ENCODE data around the gene GPR87.

The GPR87 gene

DNA sequence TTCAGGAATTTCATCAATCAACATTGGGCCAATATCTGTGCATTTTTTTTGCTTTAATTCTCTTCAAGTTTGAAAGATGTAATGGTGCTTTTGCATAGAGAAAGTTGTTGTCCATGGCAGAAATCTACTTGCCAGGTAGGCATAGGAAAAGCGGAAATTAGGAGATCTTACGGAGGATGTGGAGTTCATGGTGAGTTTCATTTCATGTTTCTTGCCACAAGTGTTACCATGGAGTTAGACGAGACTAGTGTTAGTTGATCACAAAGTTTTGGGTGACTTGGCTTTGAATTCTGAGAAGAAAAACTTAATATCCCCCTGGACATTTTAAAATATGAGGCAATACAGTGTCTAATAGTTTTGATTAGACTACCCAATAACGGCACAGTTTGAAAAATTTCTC is 13.8 kb upstream of the GPR87 start:
- Histone ChIP-seq H3K4me2 (no peak overlapping the region), H3K4me3 (IDR thresholded peaks at IDR 0.05; ENCODE audit: insufficient read depth, low read depth, low read length) (no peak overlapping the region), H3K9ac (no peak overlapping the region), H3K27me3 (ENCODE audit: insufficient read depth, low read depth) (no peaks in the 10 kb centered on the region), H2AFZ (ENCODE audit: low read depth) (no peak overlapping the region), H3K27ac (no peak overlapping the region), H4K20me1 (ENCODE audit: insufficient read depth) (no peaks in the 10 kb centered on the region), H3K4me1 (ENCODE audit: low read depth, poor library complexity, severe bottlenecking) (no peaks in the 10 kb centered on the region), H3K36me3 (ENCODE audit: insufficient read depth) (no peaks in the 10 kb centered on the region), H3K79me2 (ENCODE audit: insufficient read depth, low read depth) (no peaks in the 10 kb centered on the region)
- TF ChIP-seq CTCF (conservative IDR thresholded peaks at IDR 0.05; ENCODE audit: low read depth, low read length) = no peak

DNA sequence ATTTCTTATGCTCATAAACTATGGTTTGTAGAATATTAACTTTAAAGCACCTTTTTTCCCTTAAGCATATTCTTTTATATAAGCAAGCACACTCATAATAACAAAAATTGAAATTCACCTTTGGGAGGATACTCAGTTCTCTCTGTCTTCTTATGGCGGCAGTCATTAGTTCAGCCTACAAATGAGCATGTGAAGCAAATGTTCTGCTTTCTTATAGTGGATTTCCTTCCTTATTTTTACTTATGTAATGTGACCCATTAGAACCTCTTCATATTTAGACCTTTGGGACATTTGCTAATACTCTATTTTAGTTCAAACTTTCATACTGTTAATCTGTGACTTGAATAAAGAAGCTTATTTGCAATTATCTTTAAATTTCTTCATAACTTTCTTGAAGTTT is 12.7 kb upstream of the GPR87 start, which contains the start of gene P2RY13:
TSS of gene P2RY13 (minus strand) at position 187 of the 400 bp plus-strand sequence. CDS start at position 166, 21 bp downstream.
- H3K4me2 ChIP-seq = no peak within 1 kb of the TSS
- no peaks in the 10 kb centered on the region for H3K27me3 ChIP-seq (ENCODE audit: insufficient read depth, low read depth)
- H2AFZ ChIP-seq (ENCODE audit: low read depth) = no peak within 1 kb of the TSS
- H3K4me3 ChIP-seq (IDR thresholded peaks at IDR 0.05; ENCODE audit: insufficient read depth, low read depth, low read length) = no peak within 1 kb of the TSS
- no peak for TF ChIP-seq CTCF (conservative IDR thresholded peaks at IDR 0.05; ENCODE audit: low read depth, low read length)
- no peak within 1 kb of the TSS for H3K9ac ChIP-seq
- no peaks in the 10 kb centered on the region for H3K79me2 ChIP-seq (ENCODE audit: insufficient read depth, low read depth)
- H3K36me3 ChIP-seq (ENCODE audit: insufficient read depth) = no peaks in the 10 kb centered on the region
- H4K20me1 ChIP-seq (ENCODE audit: insufficient read depth) = no peaks in the 10 kb centered on the region
- no peak within 1 kb of the TSS for H3K27ac ChIP-seq
- H3K4me1 ChIP-seq (ENCODE audit: low read depth, poor library complexity, severe bottlenecking) = no peaks in the 10 kb centered on the region

DNA sequence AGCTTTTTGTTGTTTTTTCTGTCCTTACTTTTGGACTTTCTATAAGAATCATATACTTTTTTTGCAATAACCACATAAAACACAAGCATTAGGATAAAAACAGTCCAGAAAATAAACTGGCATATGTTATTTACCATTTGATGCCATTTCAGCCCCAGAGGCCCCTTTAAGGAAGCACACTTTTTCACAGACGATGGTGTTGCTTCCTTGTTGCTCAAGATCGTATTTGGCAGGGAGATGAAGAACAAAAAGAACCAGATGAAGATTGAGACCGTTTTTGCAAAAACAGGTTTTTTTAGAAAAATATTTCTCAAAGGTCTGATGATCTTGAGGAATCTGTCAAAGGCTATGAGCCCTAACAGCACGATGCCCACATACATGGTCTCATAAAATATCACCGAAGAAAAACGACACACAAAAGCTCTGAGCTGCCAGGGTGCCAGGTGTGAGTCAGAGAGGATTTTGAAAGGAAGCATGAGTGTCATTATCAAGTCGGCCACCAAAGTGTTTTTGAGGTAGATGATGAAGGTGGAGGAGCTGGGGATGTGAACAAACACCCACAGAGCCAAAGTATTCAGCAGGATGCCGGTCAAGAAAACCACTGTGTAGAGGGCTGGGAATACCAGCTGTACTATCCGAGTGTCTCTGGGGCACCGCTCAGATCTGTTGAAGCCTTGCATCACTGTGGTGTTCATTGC is 11.8 kb upstream of the GPR87 start:
- TF ChIP-seq CTCF (conservative IDR thresholded peaks at IDR 0.05; ENCODE audit: low read depth, low read length) = no peak
- H3K4me3 ChIP-seq (IDR thresholded peaks at IDR 0.05; ENCODE audit: insufficient read depth, low read depth, low read length) = no peak overlapping the region
- H3K27ac ChIP-seq = no peak overlapping the region
- no peak overlapping the region for H2AFZ ChIP-seq (ENCODE audit: low read depth)
- no peaks in the 10 kb centered on the region for H3K4me1 ChIP-seq (ENCODE audit: low read depth, poor library complexity, severe bottlenecking)
- no peaks in the 10 kb centered on the region for H3K27me3 ChIP-seq (ENCODE audit: insufficient read depth, low read depth)
- no peak overlapping the region for H3K9ac ChIP-seq
- no peak overlapping the region for H3K4me2 ChIP-seq
- H3K36me3 ChIP-seq (ENCODE audit: insufficient read depth) = no peaks in the 10 kb centered on the region
- H3K79me2 ChIP-seq (ENCODE audit: insufficient read depth, low read depth) = no peaks in the 10 kb centered on the region
- H4K20me1 ChIP-seq (ENCODE audit: insufficient read depth) = no peaks in the 10 kb centered on the region

DNA sequence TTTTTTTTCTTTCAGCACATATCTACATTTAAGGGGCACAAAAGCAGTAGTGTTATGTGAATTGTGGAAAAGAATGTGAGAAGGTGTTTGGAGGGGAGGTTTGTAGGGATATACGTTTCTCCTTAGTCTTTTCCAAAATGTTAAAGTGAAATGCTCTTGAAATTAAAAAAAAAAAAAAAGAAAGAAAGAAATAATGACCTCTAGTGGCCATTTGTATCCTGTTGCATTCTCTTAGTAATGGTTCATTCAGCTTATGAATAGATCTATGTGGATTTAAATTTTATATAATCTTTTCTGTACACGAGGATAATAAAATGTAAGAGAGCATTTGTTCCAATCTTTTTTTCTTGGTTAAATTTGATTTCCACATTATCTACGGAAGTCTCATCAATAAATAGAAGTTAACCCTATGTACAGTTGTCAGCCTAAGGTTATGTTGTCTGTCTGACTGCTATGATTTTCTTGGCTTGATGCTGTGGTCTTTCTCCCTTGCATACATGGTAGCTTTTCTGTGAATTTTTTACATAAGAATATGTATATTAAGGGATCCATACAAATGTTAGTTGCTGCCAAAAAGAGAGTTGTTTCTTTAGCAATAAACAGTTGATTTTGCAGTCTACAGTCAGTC is 11.1 kb upstream of the GPR87 start:
- Histone ChIP-seq H3K9ac (no peak overlapping the region), H4K20me1 (ENCODE audit: insufficient read depth) (no peaks in the 10 kb centered on the region), H3K4me1 (ENCODE audit: low read depth, poor library complexity, severe bottlenecking) (no peaks in the 10 kb centered on the region), H3K27me3 (ENCODE audit: insufficient read depth, low read depth) (no peaks in the 10 kb centered on the region), H3K79me2 (ENCODE audit: insufficient read depth, low read depth) (no peaks in the 10 kb centered on the region), H3K36me3 (ENCODE audit: insufficient read depth) (no peaks in the 10 kb centered on the region), H2AFZ (ENCODE audit: low read depth) (no peak overlapping the region), H3K4me3 (IDR thresholded peaks at IDR 0.05; ENCODE audit: insufficient read depth, low read depth, low read length) (no peak overlapping the region), H3K27ac (no peak overlapping the region), H3K4me2 (no peak overlapping the region)
- TF ChIP-seq CTCF (conservative IDR thresholded peaks at IDR 0.05; ENCODE audit: low read depth, low read length) = peak; percentile 65

Data from KMS-11 (cell line).